OCI-LY7 (cell line): ENCODE measurements around the gene PWP2. TPM values are rescaled to one million over a fixed set of nuclear protein-coding genes. Genes with fewer than 3 reads are reported as not detected.

Experiments used
- BruUV-seq: library from RNA; stranded (reverse); fragments of 400-500 nt; replicated peaks from 2 replicates; lab custom pipeline; 2021; lab: Mats Ljungman, UMichigan
- CTCF ChIA-PET: fragments of 300-600 bp; sonication (Branson Sonifier 250); formaldehyde crosslinking; loops from one replicate; lab custom pipeline; 2022; ENCODE audit warnings: antibody characterized with exemption; ENCODE audit not compliant: unreplicated experiment; lab: Charles Lee
- POLR2A ChIA-PET: fragments of 300-600 bp; sonication (Branson Sonifier 250); formaldehyde crosslinking; loops from one replicate; lab custom pipeline; 2022; ENCODE audit warnings: antibody characterized with exemption; lab: Charles Lee
- DNase-seq: peaks from one replicate; pipeline ENCODE4 v3.0.0-alpha.2; 2015; ENCODE audit warnings: low spot score
- H2AFZ ChIP-seq: fragments of 200-600 bp; sonication (generic), shearing (Covaris generic); 2 replicates; pipeline ENCODE4 v1.6.1; 2014; ENCODE audit warnings: mild to moderate bottlenecking, antibody characterized with exemption, low read length, moderate library complexity
- H3K27ac ChIP-seq: fragments of 200-600 bp; sonication (generic); 2 replicates; pipeline ENCODE4 v1.5.1; 2014; ENCODE audit warnings: mixed run types, low read depth, mild to moderate bottlenecking, moderate library complexity, low read length, inconsistent platforms; ENCODE audit not compliant: poor library complexity, severe bottlenecking
- H3K36me3 ChIP-seq: fragments of 200-600 bp; sonication (generic); 2 replicates; pipeline ENCODE4 v1.6.1; 2014; ENCODE audit warnings: mild to moderate bottlenecking, antibody characterized with exemption, low read length, moderate library complexity, mixed read lengths; ENCODE audit not compliant: insufficient read depth
- H3K4me1 ChIP-seq: fragments of 200-600 bp; sonication (generic); 2 replicates; pipeline ENCODE4 v1.5.1; 2014; ENCODE audit warnings: mild to moderate bottlenecking, low read length; ENCODE audit not compliant: insufficient read depth, poor library complexity, severe bottlenecking
- H3K4me2 ChIP-seq: fragments of 200-600 bp; sonication (generic); 2 replicates; pipeline ENCODE4 v1.6.1; 2014; ENCODE audit warnings: mild to moderate bottlenecking, low read length
- H3K4me3 ChIP-seq: fragments of 200-600 bp; sonication (generic); 2 replicates; pipeline ENCODE4 v1.5.1; 2014; ENCODE audit warnings: mild to moderate bottlenecking, low read depth, low read length; ENCODE audit not compliant: poor library complexity, severe bottlenecking
- H3K79me2 ChIP-seq: fragments of 200-600 bp; sonication (generic); 2 replicates; pipeline ENCODE4 v1.6.1; 2016; ENCODE audit warnings: low read depth, mild to moderate bottlenecking, low read length, moderate library complexity, mixed read lengths; ENCODE audit not compliant: insufficient read depth
- H3K9me2 ChIP-seq: fragments of 200-600 bp; sonication (generic); 2 replicates; pipeline ENCODE4 v1.6.1; 2016; ENCODE audit warnings: mild to moderate bottlenecking, low read length, mixed read lengths; ENCODE audit not compliant: insufficient read depth
- H3K9me3 ChIP-seq: fragments of 200-600 bp; sonication (generic); 2 replicates; pipeline ENCODE4 v1.6.1; 2014; ENCODE audit warnings: mild to moderate bottlenecking, mixed run types, low read length, mixed read lengths
- H4K20me1 ChIP-seq: fragments of 200-600 bp; sonication (generic); 2 replicates; pipeline ENCODE4 v1.6.1; 2014; ENCODE audit warnings: mild to moderate bottlenecking, antibody characterized with exemption, low read length, moderate library complexity, mixed read lengths; ENCODE audit not compliant: insufficient read depth
- CTCF ChIP-seq: fragments of 200-600 bp; sonication (generic); conservative IDR thresholded peaks from 2 replicates; pipeline ENCODE4 v1.5.1; 2014; ENCODE audit warnings: mild to moderate bottlenecking, antibody characterized with exemption, low read length, moderate library complexity, mixed read lengths
- EZH2phosphoT487 ChIP-seq: fragments of 200-600 bp; sonication (generic); IDR thresholded peaks from 2 replicates; pipeline ENCODE4 v1.6.1; 2018; ENCODE audit warnings: low read depth, borderline replicate concordance, mild to moderate bottlenecking, mixed run types, antibody characterized with exemption, low read length, moderate library complexity, mixed read lengths
- intact Hi-C: fragments of 100-400 bp; cut with micrococcal nuclease; formaldehyde crosslinking; loops from one replicate; pipeline ENCODE4 v1.10.0; 2022; ENCODE audit not compliant: unreplicated experiment
- total RNA-seq, 2 experiments: library from RNA; depleted of rRNA in 1 of 2; stranded (reverse); fragments of >200 nt in 1 of 2; shearing (Covaris generic) in 1 of 2; gene quantifications; 2 replicates each; pipeline ENCODE4 v1.2.3, GENCODE V29; 2014 to 2022

Gene PWP2
- total RNA-seq, 2 experiments from 2014 or later: 8.2 to 11.5 TPM

- Histone ChIP-seq H3K79me2 (no peaks in the 10 kb centered on the region), H3K9me2 (no peaks in the 10 kb centered on the region), H3K36me3 (peaks cover 58% of the 10 kb centered on the region), H2AFZ (no peak overlapping the region), H3K4me1 (no peaks in the 10 kb centered on the region), H3K27ac (no peak overlapping the region), H3K9me3 (no peaks in the 10 kb centered on the region), H3K4me2 (no peak overlapping the region), H4K20me1 (no peaks in the 10 kb centered on the region), H3K4me3 (no peak overlapping the region)
- TF ChIP-seq EZH2phosphoT487: no peak
- no peak for TF ChIP-seq CTCF
- ChIA-PET POLR2A (no interaction called here), CTCF (no interaction called here)
- no peak for DNase-seq
- no TSS peak for BruUV-seq
- intact Hi-C loops: no loop called here
Measured at GRCh38 chr21:44058981-44059380, 48.2 kb upstream of the PWP2 start.

- CTCF ChIA-PET: no interaction called here
- BruUV-seq: TSS peak; percentile 30
- intact Hi-C loops: no loop called here
- Histone ChIP-seq H3K9me2 (no peaks in the 10 kb centered on the region), H4K20me1 (no peaks in the 10 kb centered on the region), H3K4me2 (no peak overlapping the region), H3K4me1 (no peaks in the 10 kb centered on the region), H2AFZ (no peak overlapping the region), H3K27ac (no peak overlapping the region), H3K4me3 (no peak overlapping the region), H3K9me3 (no peaks in the 10 kb centered on the region), H3K36me3 (peaks cover 65% of the 10 kb centered on the region), H3K79me2 (no peaks in the 10 kb centered on the region)
- TF ChIP-seq CTCF: no peak
- TF ChIP-seq EZH2phosphoT487: no peak
- no peak for DNase-seq
- POLR2A ChIA-PET: no interaction called here
Measured at GRCh38 chr21:44059710-44060109, 47.5 kb upstream of the PWP2 start.

GRCh38 chr21:44062380-44062779 is 44.8 kb upstream of the PWP2 start:
- Histone ChIP-seq H3K4me3 (no peak overlapping the region), H2AFZ (no peak overlapping the region), H3K36me3 (peaks cover 76% of the 10 kb centered on the region), H3K4me1 (no peaks in the 10 kb centered on the region), H3K9me3 (no peaks in the 10 kb centered on the region), H3K27ac (no peak overlapping the region), H4K20me1 (no peaks in the 10 kb centered on the region), H3K79me2 (no peaks in the 10 kb centered on the region), H3K4me2 (no peak overlapping the region), H3K9me2 (no peaks in the 10 kb centered on the region)
- DNase-seq: no peak
- no TSS peak for BruUV-seq
- ChIA-PET POLR2A (no interaction called here), CTCF (no interaction called here)
- no peak for TF ChIP-seq EZH2phosphoT487
- no peak for TF ChIP-seq CTCF
- intact Hi-C loops: no loop called here
